Sigmoid colon (tissue), 3 donors: ENCODE results near the gene RBM4B.

ENCODE experiments used
- POLR2A ChIP-seq, 2 donors: fragments of 450-650 bp; IDR thresholded peaks; one replicate each; pipeline ENCODE4 v1.6.1; 2016; ENCODE audit warnings: antibody characterized with exemption in 2 of 2, mild to moderate bottlenecking in 2 of 2, moderate library complexity in 2 of 2
- TF ChIP-seq, protein P1 (sequence below), 4 experiments: fragments of 450-650 bp in 3 of 4; fragments of 200-600 bp in 1 of 4; IDR thresholded peaks; one replicate each; pipeline ENCODE4 v1.5.1; 2016 to 2019; ENCODE audit warnings: antibody characterized with exemption in 4 of 4, mild to moderate bottlenecking in 3 of 4, moderate library complexity in 2 of 4

DNA sequence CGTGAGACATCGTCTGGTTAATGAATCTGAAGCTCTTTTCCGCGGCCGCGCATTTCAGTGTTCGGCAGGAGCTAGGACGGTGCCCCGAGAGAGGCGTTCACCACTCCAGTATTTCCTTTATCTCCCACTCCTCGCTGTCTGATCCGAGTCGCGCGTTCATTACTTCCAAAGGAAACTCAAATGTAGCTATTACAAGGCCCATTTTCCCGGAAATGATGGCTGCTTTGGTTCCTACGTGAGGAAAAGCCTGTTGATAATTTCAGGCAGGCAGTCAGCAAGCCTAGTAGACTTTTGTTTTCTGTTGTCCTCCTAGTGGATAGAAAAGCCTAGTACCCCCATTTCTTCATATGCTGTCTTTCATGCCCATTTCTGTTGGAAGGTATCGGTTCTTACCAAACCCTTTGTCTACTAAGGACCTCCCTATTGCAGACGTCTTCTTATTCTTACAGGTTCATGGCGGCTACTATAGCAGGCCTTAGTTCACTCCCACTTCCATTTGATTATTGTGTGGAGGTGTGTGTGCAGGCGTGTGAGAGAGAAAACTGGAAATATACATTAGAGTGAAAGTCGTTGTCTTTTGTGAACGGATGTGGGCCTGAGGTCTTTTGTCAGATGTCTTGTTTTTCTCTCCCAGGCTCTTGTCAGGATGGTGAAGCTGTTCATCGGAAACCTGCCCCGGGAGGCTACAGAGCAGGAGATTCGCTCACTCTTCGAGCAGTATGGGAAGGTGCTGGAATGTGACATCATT, 38.4 kb downstream of the RBM4B start:
- TF ChIP-seq, protein P1, sequence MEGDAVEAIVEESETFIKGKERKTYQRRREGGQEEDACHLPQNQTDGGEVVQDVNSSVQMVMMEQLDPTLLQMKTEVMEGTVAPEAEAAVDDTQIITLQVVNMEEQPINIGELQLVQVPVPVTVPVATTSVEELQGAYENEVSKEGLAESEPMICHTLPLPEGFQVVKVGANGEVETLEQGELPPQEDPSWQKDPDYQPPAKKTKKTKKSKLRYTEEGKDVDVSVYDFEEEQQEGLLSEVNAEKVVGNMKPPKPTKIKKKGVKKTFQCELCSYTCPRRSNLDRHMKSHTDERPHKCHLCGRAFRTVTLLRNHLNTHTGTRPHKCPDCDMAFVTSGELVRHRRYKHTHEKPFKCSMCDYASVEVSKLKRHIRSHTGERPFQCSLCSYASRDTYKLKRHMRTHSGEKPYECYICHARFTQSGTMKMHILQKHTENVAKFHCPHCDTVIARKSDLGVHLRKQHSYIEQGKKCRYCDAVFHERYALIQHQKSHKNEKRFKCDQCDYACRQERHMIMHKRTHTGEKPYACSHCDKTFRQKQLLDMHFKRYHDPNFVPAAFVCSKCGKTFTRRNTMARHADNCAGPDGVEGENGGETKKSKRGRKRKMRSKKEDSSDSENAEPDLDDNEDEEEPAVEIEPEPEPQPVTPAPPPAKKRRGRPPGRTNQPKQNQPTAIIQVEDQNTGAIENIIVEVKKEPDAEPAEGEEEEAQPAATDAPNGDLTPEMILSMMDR (IDR thresholded peaks at IDR 0.05), result no peak
- no peak for TF ChIP-seq POLR2A (IDR thresholded peaks at IDR 0.05)
